HG03097 (cell line): Measurements from ENCODE around the gene SRGAP2B.
"Not testable (repeated sequence)": the region's sequence is repeated elsewhere in the genome, so short reads cannot be mapped to it uniquely, and the experiment has no call there.

Experiments used
- ATAC-seq: cut with Tn5 transposase; IDR thresholded peaks from one replicate; pipeline ENCODE4 v1.9.1; 2021; ENCODE audit not compliant: unreplicated experiment, low FRiP score

Gene SRGAP2B

DNA sequence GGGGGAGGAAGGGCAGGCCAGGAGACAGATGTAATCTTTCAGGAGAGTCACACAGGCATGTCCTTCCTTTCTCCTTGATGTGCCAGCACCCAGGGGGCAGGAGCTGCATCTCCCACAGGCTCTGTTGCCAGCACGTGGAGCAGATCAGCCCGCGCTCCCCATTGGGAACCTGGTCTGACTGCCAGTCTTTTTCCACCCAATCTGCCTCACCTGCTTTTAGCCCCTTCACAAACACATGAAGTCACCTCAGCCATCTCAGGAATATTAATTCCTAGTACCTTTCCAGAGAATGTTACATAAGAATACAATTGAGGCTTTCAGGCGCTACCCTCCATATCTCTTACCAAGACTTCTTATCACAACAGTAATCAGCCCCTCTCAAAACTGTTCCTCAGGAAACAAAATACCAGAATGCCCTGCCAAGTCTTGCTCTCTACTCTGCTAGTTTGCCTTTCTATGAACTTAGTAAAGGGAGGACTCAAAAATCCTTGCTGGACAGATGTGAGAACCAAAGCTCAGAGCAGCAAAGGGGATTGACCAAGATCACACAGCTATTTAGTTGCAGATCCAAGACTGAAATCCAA is 94.3 kb downstream of the SRGAP2B start:
- ATAC-seq, result not testable (repeated sequence)

DNA sequence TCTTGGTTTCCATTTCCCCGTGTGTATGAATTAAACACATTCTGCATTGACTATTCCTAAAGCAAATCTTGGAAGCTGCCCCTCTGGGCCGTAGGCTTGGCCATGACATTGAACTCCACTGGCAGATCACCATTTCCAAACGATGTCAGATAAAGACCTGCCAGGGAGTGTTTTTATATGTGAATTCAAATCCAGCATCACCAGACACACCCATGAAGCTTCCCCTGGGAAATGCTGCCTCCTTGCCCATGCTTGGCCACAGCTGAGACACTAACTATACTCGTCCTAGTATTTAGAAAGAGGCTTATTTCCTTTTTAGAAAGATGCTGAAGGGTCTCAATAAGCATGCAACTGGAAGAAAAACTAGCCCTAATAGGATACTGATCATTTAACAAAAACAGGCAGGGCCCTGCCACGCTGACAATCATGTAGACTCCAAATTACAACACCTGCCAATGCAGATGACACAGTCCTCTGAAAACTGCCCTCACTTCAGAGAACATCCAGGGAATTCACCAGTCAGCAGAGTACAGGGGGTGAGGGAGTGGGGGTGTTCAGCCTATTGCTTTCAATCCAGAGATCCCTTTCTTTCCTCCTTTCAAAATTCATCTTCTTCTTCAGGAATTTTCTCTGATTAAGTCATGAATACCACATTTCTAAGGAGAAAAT is 94.9 kb downstream of the SRGAP2B start:
- not testable (repeated sequence) for ATAC-seq

DNA sequence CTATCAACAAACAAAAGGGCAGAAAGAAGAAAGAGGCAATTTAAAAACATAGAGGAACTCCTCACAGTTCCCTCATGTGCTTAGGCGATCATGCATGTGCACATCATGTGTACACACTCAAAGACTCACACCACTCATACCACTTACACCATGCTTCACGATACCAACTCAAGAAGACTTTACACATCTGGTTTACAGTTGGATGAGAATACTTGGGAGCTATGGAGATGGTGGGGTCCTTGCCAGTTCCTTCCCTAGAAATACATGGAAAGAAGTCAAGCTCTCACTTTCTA is 96.2 kb downstream of the SRGAP2B start:
- not testable (repeated sequence) for ATAC-seq

GRCh38 chr1:144998134-144998980 is 96.8 kb downstream of the SRGAP2B start:
- ATAC-seq, result not testable (repeated sequence)

DNA sequence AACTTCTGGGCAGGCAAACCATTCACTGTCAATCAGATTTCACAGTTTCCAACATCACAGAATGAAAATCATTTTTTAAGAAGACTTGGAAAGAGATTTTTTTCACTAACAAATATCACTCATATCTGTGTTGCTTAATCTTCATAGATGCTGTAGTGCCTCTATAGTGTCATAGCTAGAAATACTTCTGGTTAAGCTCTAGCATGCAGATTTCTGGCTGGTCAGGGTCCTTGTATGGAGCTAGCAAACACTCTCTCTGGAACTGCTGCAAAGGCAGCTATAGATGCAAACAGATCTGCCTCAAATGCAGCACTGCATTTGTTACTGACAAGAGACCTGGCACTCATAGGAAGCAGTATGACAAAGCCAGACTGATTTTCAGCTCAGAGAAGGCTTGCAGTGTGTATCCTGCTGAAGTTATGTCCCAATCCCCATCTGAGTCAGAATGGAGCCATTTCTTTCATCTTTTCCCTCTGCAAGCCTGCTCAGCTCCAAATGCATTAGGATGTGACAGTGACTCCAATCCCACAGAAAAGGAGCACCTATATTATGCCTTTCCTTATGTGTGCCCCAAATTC is 99.2 kb downstream of the SRGAP2B start:
- not testable (repeated sequence) for ATAC-seq

- ATAC-seq, result not testable (repeated sequence)
Measured at GRCh38 chr1:144992915-144993314, 102.2 kb downstream of the SRGAP2B start.

GRCh38 chr1:144990611-144991010 is 104.5 kb downstream of the SRGAP2B start:
- ATAC-seq, result not testable (repeated sequence)

DNA sequence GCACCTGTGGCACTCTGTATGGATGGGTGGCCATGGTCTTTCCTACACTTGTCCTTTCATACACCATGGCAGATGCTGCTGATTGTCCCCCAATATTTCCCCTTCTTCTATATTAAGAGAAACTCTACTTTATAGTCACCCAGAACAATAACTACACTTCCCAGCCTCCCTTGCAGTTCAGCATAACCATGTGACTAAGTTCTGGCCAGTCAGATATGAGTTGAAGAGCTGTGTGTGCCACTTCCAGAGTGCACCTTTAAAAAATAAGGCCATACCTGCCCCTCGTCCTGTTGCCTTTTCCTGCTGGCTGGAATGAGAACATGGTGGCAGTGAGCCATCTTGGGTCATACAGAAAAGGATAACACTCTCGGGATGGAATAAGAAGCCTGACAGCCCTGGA is 108.0 kb downstream of the SRGAP2B start:
- not testable (repeated sequence) for ATAC-seq

- not testable (repeated sequence) for ATAC-seq
Measured at GRCh38 chr1:144986171-144986860, 108.8 kb downstream of the SRGAP2B start.

GRCh38 chr1:144985550-144986170 is 109.5 kb downstream of the SRGAP2B start:
- not testable (repeated sequence) for ATAC-seq

DNA sequence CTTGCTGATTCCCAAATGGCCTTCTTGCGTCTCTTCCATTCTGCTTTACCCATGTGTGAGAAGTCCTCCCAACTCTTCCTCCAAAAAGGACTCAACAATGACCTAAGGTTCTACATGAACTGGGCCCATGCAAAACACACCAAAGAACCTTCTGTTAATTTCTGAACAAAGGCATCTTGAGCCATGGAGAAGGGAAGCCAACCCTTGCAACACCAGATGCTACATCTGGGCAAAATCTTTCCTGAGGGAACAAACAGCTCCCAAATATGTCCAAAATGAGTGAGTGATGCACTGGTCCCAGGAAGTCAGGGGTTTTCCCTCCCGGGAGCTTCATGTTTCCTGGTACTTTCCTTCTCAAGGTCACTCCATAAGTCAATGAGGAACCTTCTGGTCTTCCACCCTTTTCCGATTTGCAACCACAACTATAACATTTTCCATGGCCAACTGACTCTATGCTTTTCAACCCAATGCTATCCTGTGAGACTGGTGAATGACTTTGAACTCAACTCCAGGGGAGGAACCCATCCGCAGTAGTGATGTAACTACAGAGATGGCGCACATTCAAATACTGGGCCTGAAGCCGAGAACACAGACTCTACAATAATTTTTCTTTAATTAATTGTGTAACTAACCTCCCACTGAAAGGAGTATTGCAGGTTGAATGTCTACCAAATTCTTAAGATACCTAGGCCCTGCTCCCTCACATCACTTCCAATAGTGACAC is 112.2 kb downstream of the SRGAP2B start:
- ATAC-seq, result not testable (repeated sequence)

DNA sequence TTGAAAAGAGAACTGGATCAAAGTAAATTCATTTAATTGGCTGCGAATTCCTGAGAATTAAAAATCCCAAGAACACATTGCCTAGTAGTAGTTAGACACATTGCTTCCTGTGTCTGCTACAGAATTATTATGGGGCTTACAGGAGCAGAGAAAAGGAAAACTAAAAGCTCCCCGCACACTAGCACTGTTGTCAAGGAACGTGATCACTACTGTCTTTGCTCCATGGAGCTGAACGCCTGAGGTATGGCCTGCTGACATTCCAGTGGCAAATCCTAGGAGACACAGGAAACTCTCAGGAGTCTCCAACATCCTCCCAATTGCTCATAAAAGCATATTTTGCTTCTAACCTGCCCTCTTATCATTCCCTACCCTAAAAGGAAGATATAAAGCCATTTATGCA is 114.0 kb downstream of the SRGAP2B start:
- not testable (repeated sequence) for ATAC-seq

GRCh38 chr1:144979960-144980595 is 115.0 kb downstream of the SRGAP2B start:
- not testable (repeated sequence) for ATAC-seq

DNA sequence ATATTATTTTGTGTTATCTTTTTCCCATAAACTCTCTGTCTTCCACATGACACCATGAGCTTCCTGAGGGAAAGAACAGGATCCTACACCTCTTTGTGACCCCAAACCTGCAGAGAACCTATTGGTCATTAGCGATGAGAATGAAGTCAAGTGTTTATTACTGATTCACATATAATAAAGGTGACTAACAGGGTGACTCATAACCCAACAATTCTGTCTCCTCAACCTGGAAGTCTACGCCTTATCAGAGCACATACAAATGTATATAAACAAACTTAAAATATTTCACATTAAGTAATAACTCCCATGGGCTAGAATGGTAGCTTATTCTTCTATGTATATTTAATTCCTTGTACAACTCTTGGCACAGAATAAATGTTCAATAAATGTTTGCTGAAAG is 117.3 kb downstream of the SRGAP2B start:
- ATAC-seq, result not testable (repeated sequence)

DNA sequence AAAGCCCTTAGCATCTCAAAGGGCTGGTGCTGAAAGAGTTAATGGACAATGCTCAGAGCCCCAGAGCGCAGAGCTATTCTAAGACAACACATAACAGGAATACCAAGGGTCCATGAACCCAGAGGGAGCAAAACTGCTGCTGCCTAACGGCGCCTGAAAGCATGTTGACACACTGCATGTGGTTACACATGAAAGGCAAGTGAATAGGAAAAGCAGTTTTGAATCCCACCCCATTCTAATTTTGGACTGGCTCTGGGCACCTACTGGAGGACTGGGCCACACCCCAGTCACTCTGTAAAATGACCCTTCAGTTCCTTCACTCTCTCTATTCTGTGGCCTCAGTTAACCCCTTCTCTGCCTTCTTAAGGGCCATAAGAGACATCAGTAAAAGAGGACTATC is 123.2 kb downstream of the SRGAP2B start:
- not testable (repeated sequence) for ATAC-seq

DNA sequence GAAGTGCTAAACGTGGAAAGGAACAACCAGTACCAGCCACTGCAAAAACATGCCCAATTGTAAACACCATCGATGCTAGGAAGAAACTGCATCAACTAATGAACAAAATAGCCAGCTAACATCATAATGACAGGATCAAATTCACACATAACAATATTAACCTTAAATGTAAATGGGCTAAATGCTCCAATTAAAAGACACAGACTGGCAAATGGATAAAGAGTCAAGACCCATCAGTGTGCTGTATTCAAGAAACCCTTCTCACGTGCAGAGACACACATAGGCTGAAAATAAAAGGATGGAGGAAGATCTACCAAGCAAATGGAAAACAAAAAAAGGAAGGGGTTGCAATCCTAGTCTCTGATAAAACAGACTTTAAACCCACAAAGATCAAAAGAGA is 128.6 kb downstream of the SRGAP2B start:
- ATAC-seq, result not testable (repeated sequence)

- ATAC-seq, result not testable (repeated sequence)
Measured at GRCh38 chr1:144964765-144965164, 130.4 kb downstream of the SRGAP2B start.

GRCh38 chr1:144964186-144964585 is 130.9 kb downstream of the SRGAP2B start:
- not testable (repeated sequence) for ATAC-seq

DNA sequence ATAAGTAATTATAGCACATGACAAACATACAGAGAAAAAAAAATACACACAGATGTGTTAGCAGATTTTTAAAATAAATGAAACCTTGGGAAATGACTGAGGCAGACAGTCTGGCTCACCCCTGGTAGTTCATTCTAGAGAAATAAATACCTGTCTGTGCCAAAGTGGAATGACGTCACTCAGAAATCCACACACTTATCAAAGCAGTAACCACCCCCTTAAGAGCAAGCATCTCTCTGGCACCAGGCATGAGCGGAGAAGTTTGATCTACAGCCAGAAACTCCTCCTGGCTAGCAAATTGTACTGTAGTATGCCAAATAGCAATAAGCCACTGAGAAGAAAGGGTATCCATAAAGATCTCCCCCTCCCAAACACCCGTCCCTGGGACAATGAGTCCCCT is 131.6 kb downstream of the SRGAP2B start:
- not testable (repeated sequence) for ATAC-seq
